GM19238 (cell line): ENCODE results near the gene OR11H6.
"Not testable (repeated sequence)": the region's sequence is repeated elsewhere in the genome, so short reads cannot be mapped to it uniquely, and the experiment has no call there.

Experiments used
- DNase-seq: peaks from one replicate; pipeline ENCODE4 v3.0.0; 2011; ENCODE audit warnings: low spot score; ENCODE audit not compliant: insufficient read length

OR11H6 gene

GRCh38 chr14:20262642-20263128, 39.2 kb downstream of the OR11H6 start:
- no peak for DNase-seq

GRCh38 chr14:20264361-20264760, 40.9 kb downstream of the OR11H6 start:
- not testable (repeated sequence) for DNase-seq

- no peak for DNase-seq
These were observed 50.6 kb downstream of the OR11H6 start for GRCh38 chr14:20274062-20274461.
